22Rv1 (cell line): ENCODE measurements around the gene WBP2.

Source experiments
- CTCF ChIP-seq: fragments of 450-650 bp; IDR thresholded peaks from 2 replicates; pipeline ENCODE4 v1.5.1; 2017; ENCODE audit warnings: mild to moderate bottlenecking
- ZFX ChIP-seq: fragments of 450-650 bp; IDR thresholded peaks from 2 replicates; pipeline ENCODE4 v1.6.1; 2017; ENCODE audit warnings: antibody characterized with exemption, borderline replicate concordance

GRCh38 chr17:75808905-75809621 is 46.1 kb downstream of the WBP2 start:
- TF ChIP-seq CTCF (no peak), ZFX (no peak)
